Measurements from ENCODE around the gene SNAPC5. TPM values are rescaled to one million over a fixed set of nuclear protein-coding genes. Genes with fewer than 3 reads are reported as not detected.

Gene SNAPC5, protein sequence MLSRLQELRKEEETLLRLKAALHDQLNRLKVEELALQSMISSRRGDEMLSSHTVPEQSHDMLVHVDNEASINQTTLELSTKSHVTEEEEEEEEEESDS
- total RNA-seq (2021) (15.8 and 17.9 TPM in 2 replicates), Bru-seq, nascent RNA (percentile 88 among the genes with signal in this experiment), BruChase-seq, experiment 1, labeled RNA remaining after a 2-hour chase (percentile 76 among the genes with signal in this experiment), BruChase-seq, experiment 2, labeled RNA remaining after a 6-hour chase (percentile 84 among the genes with signal in this experiment)
- long read RNA-seq, transcript SNAPC5-202 (3 exons, 1,002 nt), result major isoform, 34 of 51 reads
- long read RNA-seq, partial matches to known transcripts, result 0 of 51 reads
- long read RNA-seq, other reads (novel, unspliced or antisense), result 6 of 51 reads

GRCh38 chr15:66497502-66498455 lies at the start of gene SNAPC5:
Gene SNAPC5, minus strand, starts transcription at chr15:66497762. Its CDS starts 31 bp downstream, at chr15:66497731.
- Histone ChIP-seq H3K79me2 (ENCODE audit: low read depth) (peaks cover 47% of the 10 kb centered on the region), H4K20me1 (ENCODE audit: insufficient read depth) (peaks cover 48% of the 10 kb centered on the region), H3K27ac (peak within 1 kb of the TSS; percentile 77), H3K4me1 (replicated peaks; ENCODE audit: insufficient read depth) (peaks cover 24% of the 10 kb centered on the region), H3K4me3 (peak within 1 kb of the TSS; percentile 91), H3F3A (ENCODE audit: insufficient read depth, low read depth) (peaks cover 62% of the 10 kb centered on the region), H3K9me3 (ENCODE audit: insufficient read depth, low read depth) (no peaks in the 10 kb centered on the region), H3K27me3 (ENCODE audit: insufficient read depth, low read depth) (no peaks in the 10 kb centered on the region), H3K9me2 (ENCODE audit: insufficient read depth) (no peaks in the 10 kb centered on the region), H3K36me3 (ENCODE audit: low read depth) (peaks cover 41% of the 10 kb centered on the region), H3K4me2 (peak within 1 kb of the TSS; percentile 90), H2AFZ (peak within 1 kb of the TSS; percentile 90)
- BruUV-seq (replicated peaks), result no TSS peak
- CTCF ChIA-PET, result interaction anchor here (0.6 to 1.6 kb wide), 5 partner anchors 13 to 211 kb away, joined by 3 to 13 read pairs (median 4); partner anchors contain the start of gene MAP2K1
- peak; percentile 88 to 96 for DNase-seq
- TF ChIP-seq EZH2 (IDR thresholded peaks at IDR 0.05; ENCODE audit: low read depth), result no peak
- TF ChIP-seq, protein P1, sequence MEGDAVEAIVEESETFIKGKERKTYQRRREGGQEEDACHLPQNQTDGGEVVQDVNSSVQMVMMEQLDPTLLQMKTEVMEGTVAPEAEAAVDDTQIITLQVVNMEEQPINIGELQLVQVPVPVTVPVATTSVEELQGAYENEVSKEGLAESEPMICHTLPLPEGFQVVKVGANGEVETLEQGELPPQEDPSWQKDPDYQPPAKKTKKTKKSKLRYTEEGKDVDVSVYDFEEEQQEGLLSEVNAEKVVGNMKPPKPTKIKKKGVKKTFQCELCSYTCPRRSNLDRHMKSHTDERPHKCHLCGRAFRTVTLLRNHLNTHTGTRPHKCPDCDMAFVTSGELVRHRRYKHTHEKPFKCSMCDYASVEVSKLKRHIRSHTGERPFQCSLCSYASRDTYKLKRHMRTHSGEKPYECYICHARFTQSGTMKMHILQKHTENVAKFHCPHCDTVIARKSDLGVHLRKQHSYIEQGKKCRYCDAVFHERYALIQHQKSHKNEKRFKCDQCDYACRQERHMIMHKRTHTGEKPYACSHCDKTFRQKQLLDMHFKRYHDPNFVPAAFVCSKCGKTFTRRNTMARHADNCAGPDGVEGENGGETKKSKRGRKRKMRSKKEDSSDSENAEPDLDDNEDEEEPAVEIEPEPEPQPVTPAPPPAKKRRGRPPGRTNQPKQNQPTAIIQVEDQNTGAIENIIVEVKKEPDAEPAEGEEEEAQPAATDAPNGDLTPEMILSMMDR (conservative IDR thresholded peaks at IDR 0.05), result peak; percentile 89
- POLR2A ChIA-PET (ENCODE audit: unreplicated experiment), result interaction anchor here (0.5 to 1.0 kb wide), 5 partner anchors 28 to 1826 kb away, joined by 3 to 6 read pairs (median 4); no protein-coding TSS in a partner anchor
- intact Hi-C loops (cut with micrococcal nuclease; ENCODE audit: unreplicated experiment), result loop anchor here (1.0 to 10.0 kb wide), 6 partner anchors 14 to 883 kb away; partner anchors contain the start of genes INTS14, MAP2K1 and TIPIN

DNA sequence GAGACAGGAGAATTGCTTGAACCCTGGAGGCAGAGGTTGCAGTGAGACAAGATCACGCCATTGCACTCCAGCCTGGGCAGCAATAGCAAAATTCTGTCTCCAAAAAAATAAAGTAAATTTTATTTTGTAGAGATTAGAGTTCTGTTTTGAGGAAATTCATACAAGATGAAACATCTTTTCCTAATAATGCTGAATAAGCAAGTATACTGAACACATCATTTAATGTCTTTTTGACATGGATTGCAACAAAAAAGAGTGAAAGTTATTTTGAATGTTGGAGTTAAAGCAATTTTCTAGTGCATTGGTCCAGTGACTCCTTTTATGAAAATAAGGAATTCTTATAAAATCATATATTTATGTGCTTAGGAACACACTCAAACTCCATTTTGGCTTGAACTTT lies 47.7 kb upstream of the SNAPC5 start:
- POLR2A ChIA-PET (ENCODE audit: unreplicated experiment), result no interaction called here
- Histone ChIP-seq H3K9me3 (ENCODE audit: insufficient read depth, low read depth) (no peaks in the 10 kb centered on the region), H3K9me2 (ENCODE audit: insufficient read depth) (no peaks in the 10 kb centered on the region), H3K79me2 (ENCODE audit: low read depth) (no peaks in the 10 kb centered on the region), H3K4me1 (replicated peaks; ENCODE audit: insufficient read depth) (no peaks in the 10 kb centered on the region), H3K36me3 (ENCODE audit: low read depth) (no peaks in the 10 kb centered on the region), H3K27ac (no peak overlapping the region), H3K27me3 (ENCODE audit: insufficient read depth, low read depth) (no peaks in the 10 kb centered on the region), H4K20me1 (ENCODE audit: insufficient read depth) (no peaks in the 10 kb centered on the region), H3F3A (ENCODE audit: insufficient read depth, low read depth) (no peaks in the 10 kb centered on the region; the same call in 1 of the 2 replicates), H3K4me2 (no peak overlapping the region), H2AFZ (no peak overlapping the region), H3K4me3 (no peak overlapping the region)
- BruUV-seq (replicated peaks), result no TSS peak
- TF ChIP-seq EZH2 (IDR thresholded peaks at IDR 0.05; ENCODE audit: low read depth), result no peak
- TF ChIP-seq, protein P1 (conservative IDR thresholded peaks at IDR 0.05), result no peak
- CTCF ChIA-PET, result no interaction called here
- intact Hi-C loops (cut with micrococcal nuclease; ENCODE audit: unreplicated experiment), result no loop called here
- DNase-seq, result no peak

- TF ChIP-seq EZH2 (IDR thresholded peaks at IDR 0.05; ENCODE audit: low read depth), result no peak
- TF ChIP-seq, protein P1 (conservative IDR thresholded peaks at IDR 0.05), result no peak
- H2AFZ ChIP-seq, result no peak overlapping the region
- CTCF ChIA-PET, result no interaction called here
- no peaks in the 10 kb centered on the region for H4K20me1 ChIP-seq (ENCODE audit: insufficient read depth)
- no peak overlapping the region for H3K4me3 ChIP-seq
- no peaks in the 10 kb centered on the region for H3K79me2 ChIP-seq (ENCODE audit: low read depth)
- H3F3A ChIP-seq (ENCODE audit: insufficient read depth, low read depth), result no peaks in the 10 kb centered on the region
- H3K9me3 ChIP-seq (ENCODE audit: insufficient read depth, low read depth), result no peaks in the 10 kb centered on the region
- H3K27me3 ChIP-seq (ENCODE audit: insufficient read depth, low read depth), result no peaks in the 10 kb centered on the region
- BruUV-seq (replicated peaks), result no TSS peak
- POLR2A ChIA-PET (ENCODE audit: unreplicated experiment), result no interaction called here
- DNase-seq, result no peak
- no peak overlapping the region for H3K27ac ChIP-seq
- intact Hi-C loops (cut with micrococcal nuclease; ENCODE audit: unreplicated experiment), result no loop called here
- H3K9me2 ChIP-seq (ENCODE audit: insufficient read depth), result no peaks in the 10 kb centered on the region
- H3K4me1 ChIP-seq (replicated peaks; ENCODE audit: insufficient read depth), result no peaks in the 10 kb centered on the region
- H3K4me2 ChIP-seq, result no peak overlapping the region
- H3K36me3 ChIP-seq (ENCODE audit: low read depth), result no peaks in the 10 kb centered on the region
Observed at GRCh38 chr15:66542896-66543295, 45.3 kb upstream of the SNAPC5 start.
